Activated effector memory CD4-positive, alpha-beta T cell treated with anti-CD3 and anti-CD28 coated beads, Interleukin-2, amount 50 U/mL, for 16 hours (primary cell): Measurements from ENCODE around the gene SLC6A7.

ENCODE experiments used
- DNase-seq: peaks from one replicate; pipeline ENCODE4 v3.0.0-alpha.2; 2020

SLC6A7 gene

DNA sequence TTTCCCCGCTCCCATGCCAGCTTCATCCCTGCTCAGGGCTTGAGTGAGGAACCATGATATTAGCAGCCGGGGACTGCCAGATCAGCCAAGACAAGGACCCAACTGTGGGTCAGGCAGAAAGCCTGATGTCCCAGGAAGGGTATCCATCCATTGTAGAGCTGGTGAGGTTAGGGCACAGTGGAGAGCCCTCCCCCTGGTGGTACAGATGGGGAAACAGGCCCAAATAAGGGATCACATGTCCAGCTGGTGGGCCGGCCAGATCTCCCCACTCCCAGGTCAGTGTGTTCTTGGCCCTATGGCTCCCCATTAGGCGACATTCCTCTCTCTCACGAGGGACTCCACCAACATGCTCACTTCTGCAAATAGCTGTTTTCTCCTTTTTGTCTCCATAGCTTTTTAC, 14.3 kb upstream of the SLC6A7 start:
- DNase-seq, result no peak

DNA sequence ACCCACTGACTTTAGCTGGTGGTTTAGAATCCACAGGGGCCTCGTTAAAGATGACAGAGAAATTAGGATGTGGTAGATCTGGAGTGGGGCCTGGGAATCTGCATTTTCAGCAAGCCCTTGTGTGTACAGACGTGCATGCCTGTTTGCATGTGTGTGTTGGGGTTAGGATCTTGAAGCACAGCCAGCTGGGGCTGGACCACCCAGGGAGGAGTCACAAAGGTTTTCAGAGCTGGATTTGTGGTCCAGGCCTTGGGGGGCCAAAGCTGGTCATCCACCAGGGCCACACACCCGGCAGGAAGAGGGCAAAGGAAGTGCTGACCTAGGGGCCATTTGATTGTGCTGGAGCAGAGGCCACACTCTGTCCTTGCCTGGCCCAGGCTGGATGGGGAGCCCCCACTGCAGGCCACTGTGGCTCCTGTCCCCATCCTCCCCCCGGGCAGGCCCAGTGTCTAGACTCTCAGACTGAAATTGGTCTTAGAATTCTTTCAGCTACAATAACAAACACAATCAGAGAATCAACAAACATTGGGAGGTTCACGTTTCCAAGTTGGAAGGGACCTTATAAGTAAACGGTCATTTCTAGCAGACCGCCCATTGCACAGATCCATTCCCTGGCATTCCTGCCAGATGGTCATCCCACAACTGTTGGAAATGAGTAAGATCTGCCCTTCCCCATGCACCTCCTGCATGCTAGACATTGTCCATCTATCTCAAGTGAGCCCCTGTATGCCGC, 13.0 kb upstream of the SLC6A7 start:
- no peak for DNase-seq

DNA sequence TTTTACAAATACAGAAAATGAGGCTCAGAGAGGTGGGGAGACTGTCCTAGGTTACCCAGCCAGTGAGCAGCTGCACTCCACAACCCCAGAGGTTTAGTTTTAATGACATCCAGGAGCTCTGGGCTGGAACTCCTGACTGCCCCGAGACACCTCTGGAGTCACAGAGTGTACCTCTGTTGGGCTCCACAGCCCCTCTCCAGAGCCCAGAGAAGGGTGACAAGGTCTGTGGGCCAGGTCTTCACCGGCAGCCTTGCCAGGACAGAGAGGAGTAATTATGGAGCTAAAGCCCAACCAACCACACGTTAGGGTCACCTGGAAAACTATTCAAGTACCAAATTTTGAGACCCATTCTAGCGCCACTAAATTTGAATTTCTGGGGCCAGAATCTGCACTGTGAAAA, 12.1 kb upstream of the SLC6A7 start:
- no peak for DNase-seq

DNA sequence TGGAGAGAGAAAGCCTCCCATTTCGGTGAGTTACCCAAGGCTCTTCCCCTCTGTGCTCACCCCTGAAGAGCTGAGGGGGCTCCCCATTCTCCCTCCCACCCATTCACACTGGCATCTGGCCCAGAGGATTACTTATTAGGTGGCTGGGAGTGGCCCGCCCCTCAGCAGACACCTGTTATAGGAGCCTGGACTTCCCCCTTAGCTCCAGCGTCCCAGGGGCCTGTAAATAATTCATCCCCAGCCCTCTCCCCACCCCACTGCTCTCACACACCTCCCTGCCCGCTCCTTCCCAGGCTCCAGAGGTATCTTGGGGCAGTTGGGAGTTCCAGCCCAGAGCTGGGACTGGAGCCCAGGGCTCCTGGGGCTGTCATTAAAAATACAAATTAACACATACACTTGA, 11.6 kb upstream of the SLC6A7 start:
- no peak for DNase-seq

DNA sequence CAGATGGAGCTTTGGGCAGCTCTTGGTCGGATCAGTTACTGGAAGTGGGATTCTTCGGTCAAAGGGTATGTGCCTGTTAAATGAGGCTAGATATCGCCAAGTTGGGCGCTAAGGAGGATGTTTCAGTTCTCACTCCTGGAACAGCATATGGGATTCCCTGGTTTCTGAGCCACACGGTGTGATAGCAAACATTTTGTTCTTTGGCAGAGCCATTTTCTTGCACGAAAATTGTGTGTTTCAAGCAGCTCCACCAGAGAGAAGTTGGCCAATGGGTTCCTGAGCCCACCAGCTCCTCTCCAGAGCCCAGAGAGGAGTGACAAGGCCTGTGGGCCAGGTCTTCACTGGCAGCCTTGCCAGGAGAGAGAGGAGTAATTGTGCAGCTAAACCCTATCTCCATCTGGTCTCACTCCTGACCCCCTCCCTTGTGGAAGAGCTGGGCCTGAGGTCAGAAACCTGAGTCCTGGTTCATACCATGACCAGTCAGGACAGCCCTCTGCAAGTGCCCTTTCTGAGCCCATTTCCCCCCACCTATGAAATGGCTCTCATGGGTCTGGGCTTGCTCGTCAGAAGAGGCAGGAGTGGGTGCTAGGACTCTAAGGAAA, 10.7 kb upstream of the SLC6A7 start:
- DNase-seq, result no peak

DNA sequence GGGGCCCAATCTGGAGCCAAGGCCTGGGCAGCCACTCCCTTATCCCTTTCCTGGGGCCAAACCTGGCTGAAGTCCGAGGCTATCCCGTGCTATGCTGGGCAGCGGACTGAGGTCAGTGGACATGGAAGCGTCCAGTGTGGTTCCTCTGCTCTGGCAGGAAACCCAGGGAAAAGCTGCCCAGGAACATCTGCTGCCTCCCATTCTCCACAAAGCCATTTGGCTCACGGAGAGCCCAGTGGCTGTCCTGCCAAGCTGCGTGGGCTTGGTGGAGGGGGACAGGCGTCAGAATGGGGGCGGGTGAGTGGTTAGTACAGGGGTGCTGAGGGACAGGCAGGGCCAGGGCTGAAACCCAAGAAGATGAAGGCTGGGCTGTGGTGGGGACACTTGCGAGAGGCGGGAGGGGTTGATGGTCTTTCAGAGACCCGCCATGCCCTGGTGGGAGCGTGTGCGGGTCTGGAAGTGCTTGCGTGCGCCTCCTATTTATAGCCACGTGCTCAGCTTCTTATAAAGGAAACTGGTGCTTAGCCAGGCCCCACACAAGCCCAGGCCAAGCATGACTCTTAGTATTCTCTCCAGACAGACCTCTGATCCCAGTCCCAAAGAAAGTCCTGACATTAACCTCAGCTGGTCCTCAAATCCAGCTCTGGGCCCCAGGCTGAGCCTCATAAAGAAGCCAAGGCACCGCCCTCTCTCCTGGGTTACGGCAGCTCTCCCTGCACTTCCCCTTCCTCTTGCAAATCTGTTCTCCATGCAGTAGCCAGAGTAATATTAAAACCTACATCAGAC, 9.4 kb upstream of the SLC6A7 start:
- DNase-seq, result no peak

DNA sequence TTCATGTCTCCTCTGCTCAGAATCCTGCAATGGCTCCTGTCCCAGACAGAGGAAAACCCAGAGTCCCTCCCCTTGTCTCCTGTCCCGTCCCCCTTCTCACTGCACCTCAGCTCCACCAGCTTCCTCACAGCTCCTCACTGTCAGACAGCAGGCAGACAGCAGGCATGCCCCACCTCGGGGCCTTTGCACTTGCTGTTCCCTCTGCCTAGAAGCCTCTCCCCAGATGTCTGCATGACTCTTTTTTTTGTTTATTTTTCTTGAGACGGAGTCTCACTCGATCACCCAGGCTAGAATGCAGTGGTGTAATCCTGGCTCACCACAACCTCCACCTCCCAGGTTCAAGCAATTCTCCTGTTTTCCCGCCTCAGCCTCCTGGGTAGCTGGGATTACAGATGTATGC, 8.8 kb upstream of the SLC6A7 start:
- no peak for DNase-seq

DNA sequence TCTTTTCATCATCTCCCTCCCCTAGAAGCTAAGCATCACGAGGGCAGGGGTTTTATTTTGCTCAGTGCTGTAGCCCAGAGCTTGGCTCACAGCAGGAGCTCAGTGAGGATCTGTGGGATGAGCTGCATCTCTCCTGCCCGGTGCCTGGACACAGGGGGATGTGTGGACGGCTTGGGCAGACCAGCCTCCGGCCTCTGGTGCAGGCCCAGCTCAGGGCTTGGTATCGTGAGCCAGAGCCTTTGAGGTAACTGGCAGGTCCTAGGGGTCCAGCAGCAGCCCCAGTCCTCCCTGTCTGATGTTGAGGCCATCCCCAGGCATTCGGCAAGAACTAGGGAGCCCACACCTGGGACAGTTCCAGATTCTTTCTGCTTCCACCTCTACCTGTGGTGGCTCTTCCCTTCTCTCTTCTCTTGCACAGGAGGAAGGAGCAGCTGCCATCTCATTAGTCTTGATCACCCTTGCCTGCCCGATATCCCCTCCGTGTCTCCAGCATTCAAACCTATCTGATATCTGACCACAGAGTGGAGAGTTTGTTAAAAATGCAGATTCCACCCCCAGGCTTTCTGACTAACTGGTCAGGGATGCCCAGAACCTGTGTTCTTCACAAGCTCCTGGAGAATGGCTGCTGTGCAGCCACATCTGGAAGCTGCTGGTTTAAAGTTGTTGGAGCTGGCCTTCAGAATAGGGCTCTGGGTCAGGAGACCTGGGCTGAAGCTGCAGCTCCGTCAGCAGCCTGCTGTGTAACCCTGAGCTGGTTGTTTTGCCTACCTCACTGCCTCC, 7.9 kb upstream of the SLC6A7 start:
- no peak for DNase-seq

DNA sequence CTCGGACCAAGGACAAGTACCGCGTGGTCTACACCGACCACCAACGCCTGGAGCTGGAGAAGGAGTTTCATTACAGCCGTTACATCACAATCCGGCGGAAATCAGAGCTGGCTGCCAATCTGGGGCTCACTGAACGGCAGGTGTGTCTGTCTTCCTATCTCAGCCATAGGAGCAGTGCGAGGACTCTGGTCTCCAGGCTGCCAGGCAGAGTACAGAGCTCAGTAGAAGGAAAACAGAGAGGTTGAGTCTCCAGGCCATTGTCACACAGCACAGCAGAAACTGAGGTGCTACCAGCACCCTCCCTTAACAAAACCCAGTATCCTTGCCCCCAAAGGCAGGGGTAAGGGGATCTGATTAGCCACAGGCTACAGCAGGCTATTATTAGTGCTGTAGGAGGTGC, 7.1 kb upstream of the SLC6A7 start:
- no peak for DNase-seq

DNA sequence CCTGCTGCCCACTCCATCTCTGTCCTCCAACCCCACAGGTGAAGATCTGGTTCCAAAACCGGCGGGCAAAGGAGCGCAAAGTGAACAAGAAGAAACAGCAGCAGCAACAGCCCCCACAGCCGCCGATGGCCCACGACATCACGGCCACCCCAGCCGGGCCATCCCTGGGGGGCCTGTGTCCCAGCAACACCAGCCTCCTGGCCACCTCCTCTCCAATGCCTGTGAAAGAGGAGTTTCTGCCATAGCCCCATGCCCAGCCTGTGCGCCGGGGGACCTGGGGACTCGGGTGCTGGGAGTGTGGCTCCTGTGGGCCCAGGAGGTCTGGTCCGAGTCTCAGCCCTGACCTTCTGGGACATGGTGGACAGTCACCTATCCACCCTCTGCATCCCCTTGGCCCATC, 6.4 kb upstream of the SLC6A7 start:
- no peak for DNase-seq

DNA sequence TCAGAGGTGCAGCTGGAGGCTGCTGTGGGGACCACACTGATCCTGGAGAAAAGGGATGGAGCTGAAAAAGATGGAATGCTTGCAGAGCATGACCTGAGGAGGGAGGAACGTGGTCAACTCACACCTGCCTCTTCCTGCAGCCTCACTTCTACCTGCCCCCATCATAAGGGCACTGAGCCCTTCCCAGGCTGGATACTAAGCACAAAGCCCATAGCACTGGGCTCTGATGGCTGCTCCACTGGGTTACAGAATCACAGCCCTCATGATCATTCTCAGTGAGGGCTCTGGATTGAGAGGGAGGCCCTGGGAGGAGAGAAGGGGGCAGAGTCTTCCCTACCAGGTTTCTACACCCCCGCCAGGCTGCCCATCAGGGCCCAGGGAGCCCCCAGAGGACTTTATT, 5.9 kb upstream of the SLC6A7 start:
- no peak for DNase-seq

DNA sequence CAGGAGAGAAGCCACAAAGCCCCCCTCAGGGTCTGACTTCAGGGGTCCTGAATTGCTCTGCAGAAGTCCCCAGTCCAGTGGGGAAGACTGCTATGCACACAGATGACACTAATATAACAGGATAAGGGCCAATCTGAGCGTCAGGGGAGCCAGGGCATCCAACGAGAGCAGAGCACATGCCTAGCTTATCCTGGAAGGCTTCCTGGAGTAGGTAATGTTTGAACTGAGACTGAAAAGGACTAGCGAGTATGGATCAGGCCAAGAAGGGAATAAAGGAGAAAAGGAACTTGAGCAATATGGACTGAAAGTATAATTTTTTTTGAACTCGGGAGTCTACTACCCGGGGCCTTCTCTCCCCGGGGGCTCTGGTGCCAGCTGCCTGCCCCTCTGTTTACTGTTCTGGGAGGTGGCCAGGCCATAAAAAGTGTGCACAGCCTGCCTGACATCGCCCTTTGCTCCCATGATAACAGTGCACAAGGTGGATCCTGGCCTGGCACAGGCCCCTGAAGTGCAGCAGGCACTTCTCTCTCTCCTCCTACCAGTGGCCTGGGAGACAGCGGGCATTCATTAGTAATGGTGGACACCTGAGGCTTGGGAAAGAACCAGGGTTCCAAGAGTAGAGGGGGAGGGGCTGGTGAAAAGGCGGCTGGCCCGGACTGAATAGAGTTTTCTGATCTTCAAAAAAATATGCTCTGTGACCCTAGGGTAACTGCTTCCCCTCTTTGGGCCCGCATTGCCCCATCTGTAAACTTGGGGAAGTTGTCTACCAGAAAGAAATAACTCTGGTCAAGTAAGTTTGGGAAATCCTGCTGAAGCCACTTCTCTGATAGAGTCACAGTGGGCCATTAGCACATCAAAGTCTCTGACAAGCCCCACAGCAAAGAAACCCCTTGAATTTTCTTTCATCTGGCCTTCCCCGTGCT, 4.6 kb upstream of the SLC6A7 start:
- DNase-seq, result no peak

DNA sequence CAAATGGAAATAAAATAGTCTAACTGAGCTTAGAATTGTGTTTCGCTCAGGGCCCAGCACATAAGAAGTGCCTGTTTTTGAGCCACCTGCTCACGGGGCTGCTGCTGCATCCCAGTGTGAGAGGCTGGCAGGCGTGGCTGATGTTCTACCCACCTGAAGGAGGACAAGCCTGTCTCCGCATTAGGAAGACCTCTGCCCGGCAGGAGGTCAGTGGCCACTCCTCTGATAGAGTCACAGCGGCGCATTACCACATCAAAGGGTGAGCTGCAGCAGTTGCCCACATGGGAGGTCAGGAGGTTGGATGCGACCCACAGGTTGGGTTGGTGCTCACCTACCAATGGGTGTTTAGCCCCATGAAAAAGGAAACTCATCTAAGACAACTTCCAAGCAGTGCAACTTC, 3.7 kb upstream of the SLC6A7 start:
- DNase-seq, result no peak

DNA sequence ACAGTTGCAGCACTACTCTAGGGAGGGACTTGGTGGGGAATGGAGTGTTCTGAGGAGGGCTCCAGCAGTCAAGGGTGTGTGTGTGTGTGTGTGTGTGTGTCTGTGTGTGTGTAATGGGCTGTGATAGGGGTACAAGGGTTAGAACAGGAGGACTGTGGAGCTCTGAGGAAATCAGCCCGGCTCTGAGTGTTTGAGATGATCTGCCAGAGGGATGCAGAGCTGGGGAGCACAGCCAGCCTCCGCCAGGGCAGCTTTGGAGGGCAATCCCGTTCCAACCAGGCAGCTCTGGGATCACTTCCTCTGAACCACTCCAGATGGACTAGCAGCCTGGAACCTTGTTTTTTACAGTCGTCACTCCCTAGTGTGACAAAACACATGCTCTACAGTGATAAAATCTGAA, 3.0 kb upstream of the SLC6A7 start:
- no peak for DNase-seq

DNA sequence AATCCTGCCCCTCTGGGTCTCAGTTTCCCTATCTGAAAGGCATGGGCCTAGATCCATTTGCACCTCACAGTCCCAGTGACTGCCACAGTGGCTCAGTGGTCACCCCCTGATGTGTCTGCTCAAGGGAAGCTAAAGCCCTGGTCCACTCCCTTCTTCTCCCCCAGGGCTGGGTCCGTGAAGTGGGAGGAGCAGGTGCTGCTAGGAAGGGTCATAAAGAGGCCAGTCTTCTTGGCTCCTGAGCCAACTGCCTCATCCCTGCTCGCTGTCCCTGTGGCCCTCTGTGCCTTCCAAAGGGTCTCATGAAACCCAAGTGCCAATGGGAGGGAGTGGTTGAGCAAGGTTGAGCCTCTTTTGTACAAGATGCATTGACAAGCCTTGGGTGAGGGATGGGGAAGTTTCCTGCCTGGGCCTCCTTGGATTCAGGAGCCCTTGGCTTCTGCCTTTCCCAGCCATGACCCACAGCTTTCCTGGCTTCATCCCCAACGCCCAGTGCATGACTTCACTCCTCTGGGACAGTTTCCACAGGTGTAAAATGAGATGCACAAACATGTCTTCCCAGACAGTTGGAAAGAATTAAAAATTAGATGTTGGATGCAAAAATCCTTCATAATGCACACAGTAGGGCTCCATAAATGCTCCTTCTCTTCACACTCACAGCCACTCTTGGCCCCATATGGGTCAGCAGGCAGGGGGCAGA, 1.6 kb upstream of the SLC6A7 start:
- DNase-seq, result no peak

DNA sequence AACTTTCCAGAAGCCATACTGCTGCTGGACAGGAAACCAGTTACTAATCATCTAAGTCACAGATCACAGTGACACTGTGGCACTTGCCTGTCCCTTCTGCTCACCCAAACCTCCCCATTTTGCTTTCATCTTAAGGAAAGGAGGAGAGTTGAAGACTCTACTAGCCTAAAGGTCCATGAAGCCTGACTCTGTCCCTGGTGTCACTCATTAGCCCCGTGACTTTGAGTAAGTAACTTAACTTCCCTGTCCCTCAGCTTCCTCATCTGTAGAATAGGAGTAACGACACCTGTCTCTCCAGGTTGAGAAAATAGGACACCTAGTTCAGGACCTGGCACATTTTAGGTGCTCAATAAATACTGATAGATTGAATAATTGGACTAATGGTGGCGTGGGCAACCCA, 536 bp upstream of the SLC6A7 start:
- DNase-seq, result no peak

DNA sequence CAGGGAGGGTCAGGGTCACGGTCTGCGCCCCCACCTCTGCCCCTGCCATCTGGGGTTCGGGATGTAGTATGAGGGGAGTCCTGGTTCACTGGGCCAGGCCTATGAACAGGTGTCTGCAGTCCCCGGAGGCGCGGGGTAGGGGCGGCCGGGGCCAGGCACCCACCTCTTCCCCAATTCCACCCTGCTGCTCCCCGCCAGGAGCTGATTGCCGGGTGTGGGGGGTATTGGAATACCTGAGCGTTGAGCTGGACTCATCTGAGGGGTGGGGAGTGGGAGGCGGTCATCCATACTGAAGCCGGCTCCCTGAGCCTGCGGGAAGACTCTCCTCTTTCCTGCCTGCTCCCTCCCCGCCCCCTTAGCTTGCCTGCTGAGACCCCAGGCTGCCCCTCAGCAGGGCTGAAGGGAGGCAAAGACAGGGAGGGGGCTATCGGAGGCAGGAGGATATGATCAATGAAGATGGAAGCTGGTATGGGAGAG, 679 bp downstream of the SLC6A7 start:
- no peak for DNase-seq

DNA sequence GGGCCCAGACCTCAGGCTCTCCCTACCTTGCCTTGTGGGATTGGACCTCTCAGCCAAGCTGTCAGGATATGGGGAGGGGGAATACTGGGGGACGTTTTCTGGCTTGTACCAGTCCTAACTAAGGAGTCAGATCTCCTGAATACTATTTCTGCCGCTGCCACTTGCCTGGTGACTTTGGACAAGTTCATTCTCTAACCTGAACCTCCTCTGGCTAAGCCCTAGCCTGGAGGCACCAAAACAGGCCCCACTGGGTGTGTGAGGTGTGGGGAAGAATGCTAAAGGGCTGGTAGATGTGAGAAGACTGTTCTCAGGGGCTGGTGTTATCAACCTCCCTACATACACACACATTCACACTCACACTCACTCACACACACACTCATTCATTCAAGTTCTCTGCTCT, 1.1 kb downstream of the SLC6A7 start:
- no peak for DNase-seq

DNA sequence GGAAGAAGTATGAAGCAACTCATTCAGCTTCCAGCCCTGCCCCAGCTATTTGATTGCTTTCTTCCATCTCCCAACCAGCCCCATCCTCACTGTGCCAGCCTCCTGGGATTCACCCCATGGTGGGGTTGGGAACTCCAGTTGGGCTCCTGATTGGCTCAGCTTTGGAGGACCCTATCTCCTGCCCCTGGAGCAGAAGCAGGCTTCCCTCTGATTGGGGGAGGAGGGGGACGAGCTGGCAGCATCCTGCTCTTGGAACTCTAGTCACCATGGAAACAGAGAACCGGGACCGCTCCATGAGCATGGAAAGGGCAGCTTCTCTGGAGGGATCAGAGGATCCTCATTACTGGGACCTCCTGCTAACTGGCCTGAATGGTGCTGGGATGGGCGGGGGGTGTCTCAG, 2.6 kb downstream of the SLC6A7 start:
- no peak for DNase-seq

DNA sequence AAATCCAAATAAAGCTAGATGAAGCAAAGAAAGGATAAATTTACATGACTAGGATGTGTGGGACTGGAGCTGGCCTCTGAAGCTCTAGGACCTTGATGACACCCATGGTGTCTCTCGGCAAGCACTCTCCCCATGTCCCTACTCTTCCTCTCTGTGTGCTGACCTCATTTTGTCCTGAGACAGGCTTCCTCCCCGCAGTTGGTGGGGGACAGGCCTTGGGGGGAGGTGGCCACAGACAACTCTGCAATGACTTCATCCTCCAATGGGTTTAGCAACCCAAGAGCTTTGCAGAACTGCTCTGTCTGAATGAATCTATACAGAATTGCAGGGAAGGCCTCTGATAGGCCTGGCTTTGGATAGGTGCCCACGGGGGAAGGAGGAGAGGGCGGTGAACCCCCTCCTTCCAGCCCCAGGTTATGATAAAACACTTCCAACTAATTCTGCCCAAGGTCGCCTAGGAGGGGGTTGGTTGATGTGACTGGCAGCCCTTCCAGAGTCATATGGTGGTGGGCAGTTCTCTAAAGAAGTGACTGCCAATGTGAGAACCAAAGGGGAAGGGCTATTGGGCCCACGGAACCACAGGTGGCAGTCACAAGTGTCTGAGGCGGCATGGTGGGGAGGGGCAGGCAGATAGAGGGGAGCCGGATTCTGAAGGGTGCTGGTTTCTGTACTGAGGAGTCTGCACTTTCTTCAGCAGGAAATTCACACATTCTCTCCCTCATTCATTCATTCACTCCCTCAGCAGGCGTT, 6.0 kb downstream of the SLC6A7 start:
- no peak for DNase-seq

DNA sequence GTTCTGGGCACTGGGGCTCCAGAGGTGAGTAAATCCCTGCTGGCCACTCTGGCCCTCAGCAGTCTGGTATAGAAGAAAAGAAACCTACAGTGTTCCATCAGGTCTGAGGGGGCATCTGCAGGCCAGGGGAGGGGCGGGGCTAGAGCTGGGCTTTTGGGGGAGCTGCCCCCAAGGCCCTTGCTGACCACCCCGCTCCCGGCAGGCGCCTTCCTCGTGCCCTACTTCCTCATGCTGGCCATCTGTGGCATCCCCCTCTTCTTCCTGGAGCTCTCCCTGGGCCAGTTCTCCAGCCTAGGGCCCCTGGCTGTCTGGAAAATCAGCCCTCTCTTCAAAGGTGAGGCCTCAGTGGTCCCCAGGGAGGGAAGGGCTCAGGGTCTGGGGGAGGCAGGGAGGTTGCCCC, 6.7 kb downstream of the SLC6A7 start:
- no peak for DNase-seq
